Left lung (tissue), 10 donors: ENCODE results near the gene LETM1. TPM values are rescaled to one million over a fixed set of nuclear protein-coding genes. Genes with fewer than 3 reads are reported as not detected.

ENCODE experiments used
- ATAC-seq: fragments of 200-7000 bp; cut with Tn5 transposase; one replicate; pipeline ENCODE4 v1.9.1; 2020; ENCODE audit warnings: moderate library complexity
- DNase-seq, 4 donors: peaks; one replicate each; pipeline ENCODE4 v3.0.0-alpha.2; 2013 to 2020
- H3K27ac ChIP-seq, 2 donors: fragments of 200-600 bp; sonication (generic) in 1 of 2; one replicate each; pipeline versions ENCODE4 v1.5.0 to v1.8.0; 2020 to 2021
- H3K27me3 ChIP-seq, 2 donors: fragments of 200-600 bp; sonication (generic) in 1 of 2; one replicate each; pipeline versions ENCODE4 v1.5.0 to v1.8.0; 2020 to 2021
- H3K36me3 ChIP-seq, 2 donors: fragments of 200-600 bp; sonication (generic) in 1 of 2; one replicate each; pipeline versions ENCODE4 v1.5.0 to v1.8.0; 2020 to 2021
- H3K4me1 ChIP-seq, 2 donors: fragments of 200-600 bp; one replicate each; pipeline ENCODE4 v1.8.0; 2021
- H3K4me3 ChIP-seq, 2 donors: fragments of 200-600 bp; sonication (generic) in 1 of 2; one replicate each; pipeline versions ENCODE4 v1.5.0 to v1.8.0; 2020 to 2021; ENCODE audit warnings: mild to moderate bottlenecking in 1 of 2
- H3K9me3 ChIP-seq, 2 donors: fragments of 200-600 bp; sonication (generic) in 1 of 2; one replicate each; pipeline versions ENCODE4 v1.5.0 to v1.8.0; 2020 to 2021
- CTCF ChIP-seq, 2 donors: fragments of 200-600 bp; sonication (generic) in 1 of 2; IDR thresholded peaks; one replicate each; pipeline versions ENCODE4 v1.5.0 to v1.8.0; 2021; ENCODE audit warnings: antibody characterized with exemption in 2 of 2
- intact Hi-C, 2 donors: fragments of 100-400 bp; cut with DNase I; formaldehyde crosslinking; loops; one replicate each; pipeline versions ENCODE4 v1.11.2 to v1.14.2; 2022
- polyA plus RNA-seq, 6 donors: library from polyadenylated mRNA; unstranded; fragments of 120-200 nt; gene quantifications; one replicate each; pipeline ENCODE4 v1.2.1, GENCODE V29; 2013; ENCODE audit not compliant: insufficient read length in 6 of 6
- total RNA-seq, 2 donors: library from RNA; stranded (reverse); fragmentation: NEBNext Ultra II Directional; extraction: Animal tissue kit (Norgen Biotek cat#: 25700); gene quantifications; one replicate each; pipeline ENCODE4 v1.2.1, GENCODE V29; 2021
- donor health status: DM: no; HTN: yes; CAD: no.
- donor health status: DM: no; HTN: no; CAD: no.

LETM1 gene
- total and polyA plus RNA-seq, 8 donors: 17.9 to 52.3 (median 21.5) TPM

DNA sequence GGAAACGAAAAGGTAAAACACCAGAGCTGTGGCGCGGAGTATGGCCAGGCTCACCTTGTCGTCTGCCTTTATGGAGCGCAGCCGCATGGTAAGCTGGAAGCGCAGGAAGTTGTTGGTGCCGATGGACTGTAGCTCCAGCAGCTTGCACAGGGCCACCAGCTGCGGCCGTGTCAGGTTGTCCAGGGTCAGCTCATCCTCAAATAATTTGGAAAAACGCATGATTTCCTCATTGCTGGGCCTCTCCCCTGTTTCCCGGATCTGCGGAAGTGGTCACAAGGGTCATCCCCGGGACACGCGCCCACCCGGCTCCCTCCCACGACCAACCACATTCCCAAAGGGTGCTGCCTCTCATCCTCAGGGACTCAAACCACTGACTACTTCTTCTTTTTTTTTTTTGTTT lies 23.3 kb downstream of the LETM1 start:
- DNase-seq (no peak), ATAC-seq (no peak)
- H3K27ac ChIP-seq: no peak overlapping the region
- intact Hi-C loops: no loop called here
- H3K4me1 ChIP-seq: no peaks in the 10 kb centered on the region
- TF ChIP-seq CTCF (IDR thresholded peaks at IDR 0.05): no peak
- no peaks in the 10 kb centered on the region for H3K9me3 ChIP-seq
- no peaks in the 10 kb centered on the region for H3K27me3 ChIP-seq
- H3K36me3 ChIP-seq: peaks cover 0 to 84% of the 10 kb centered on the region in 2 donors
- no peak overlapping the region for H3K4me3 ChIP-seq

DNA sequence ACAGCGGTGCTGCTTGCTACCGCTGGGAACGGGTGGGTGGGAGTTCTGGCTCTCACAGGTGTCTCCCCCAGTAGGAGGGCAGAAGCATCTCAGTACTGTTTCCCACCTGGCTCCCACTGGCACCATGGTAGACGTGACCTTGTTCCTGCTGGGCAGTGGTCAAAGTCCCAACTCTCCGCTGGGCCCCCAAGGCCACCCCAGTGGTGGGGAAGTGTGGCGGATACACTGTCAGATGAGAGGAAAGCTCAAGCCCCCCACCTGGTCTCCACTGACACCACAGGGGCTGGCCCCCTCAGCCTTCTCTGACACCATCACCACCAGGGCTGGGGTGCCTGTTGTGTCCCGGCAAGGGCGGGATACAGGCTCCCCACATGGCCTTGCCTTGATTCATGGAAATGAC lies 24.6 kb downstream of the LETM1 start:
- no peak for TF ChIP-seq CTCF (IDR thresholded peaks at IDR 0.05)
- no peaks in the 10 kb centered on the region for H3K9me3 ChIP-seq
- peaks cover 0 to 79% of the 10 kb centered on the region in 2 donors for H3K36me3 ChIP-seq
- no peaks in the 10 kb centered on the region for H3K27me3 ChIP-seq
- ATAC-seq (no peak), DNase-seq (no peak)
- no peak overlapping the region for H3K4me3 ChIP-seq
- H3K4me1 ChIP-seq: no peaks in the 10 kb centered on the region
- intact Hi-C loops: no loop called here
- H3K27ac ChIP-seq: no peak overlapping the region

- H3K9me3 ChIP-seq: no peaks in the 10 kb centered on the region
- H3K27ac ChIP-seq: no peak overlapping the region
- H3K4me3 ChIP-seq: no peak overlapping the region
- no peaks in the 10 kb centered on the region for H3K27me3 ChIP-seq
- peaks cover 0 to 79% of the 10 kb centered on the region in 2 donors for H3K36me3 ChIP-seq
- DNase-seq: no peak
- no peaks in the 10 kb centered on the region for H3K4me1 ChIP-seq
- intact Hi-C loops: no loop called here
- TF ChIP-seq CTCF (IDR thresholded peaks at IDR 0.05): no peak
- ATAC-seq: no peak
These were observed 25.2 kb downstream of the LETM1 start for GRCh38 chr4:1830642-1831228.

DNA sequence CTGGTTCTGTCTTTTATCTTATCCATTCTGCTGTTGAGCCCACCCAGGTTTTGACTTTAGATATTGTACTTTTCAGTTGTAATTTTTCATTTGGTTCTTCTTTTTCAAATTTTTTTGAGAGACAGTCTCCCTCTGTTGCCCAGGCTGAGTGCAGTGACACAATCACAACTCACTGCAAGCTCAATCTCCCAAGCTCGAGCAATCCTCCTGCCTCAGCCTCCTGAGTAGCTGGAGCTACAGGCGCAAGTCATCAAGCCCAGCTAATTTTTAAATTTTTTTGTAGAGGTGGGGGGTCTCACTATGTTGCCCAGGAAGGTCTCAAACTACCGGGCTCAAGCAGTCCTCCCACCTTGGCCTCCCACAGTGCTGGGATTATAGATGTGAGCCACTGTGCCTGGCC lies 25.7 kb downstream of the LETM1 start:
- intact Hi-C loops: no loop called here
- Histone ChIP-seq H3K36me3 (peaks cover 0 to 79% of the 10 kb centered on the region in 2 donors), H3K4me1 (no peaks in the 10 kb centered on the region), H3K9me3 (no peaks in the 10 kb centered on the region), H3K4me3 (no peak overlapping the region), H3K27ac (no peak overlapping the region), H3K27me3 (no peaks in the 10 kb centered on the region)
- ATAC-seq (no peak), DNase-seq (no peak)
- no peak for TF ChIP-seq CTCF (IDR thresholded peaks at IDR 0.05)

DNA sequence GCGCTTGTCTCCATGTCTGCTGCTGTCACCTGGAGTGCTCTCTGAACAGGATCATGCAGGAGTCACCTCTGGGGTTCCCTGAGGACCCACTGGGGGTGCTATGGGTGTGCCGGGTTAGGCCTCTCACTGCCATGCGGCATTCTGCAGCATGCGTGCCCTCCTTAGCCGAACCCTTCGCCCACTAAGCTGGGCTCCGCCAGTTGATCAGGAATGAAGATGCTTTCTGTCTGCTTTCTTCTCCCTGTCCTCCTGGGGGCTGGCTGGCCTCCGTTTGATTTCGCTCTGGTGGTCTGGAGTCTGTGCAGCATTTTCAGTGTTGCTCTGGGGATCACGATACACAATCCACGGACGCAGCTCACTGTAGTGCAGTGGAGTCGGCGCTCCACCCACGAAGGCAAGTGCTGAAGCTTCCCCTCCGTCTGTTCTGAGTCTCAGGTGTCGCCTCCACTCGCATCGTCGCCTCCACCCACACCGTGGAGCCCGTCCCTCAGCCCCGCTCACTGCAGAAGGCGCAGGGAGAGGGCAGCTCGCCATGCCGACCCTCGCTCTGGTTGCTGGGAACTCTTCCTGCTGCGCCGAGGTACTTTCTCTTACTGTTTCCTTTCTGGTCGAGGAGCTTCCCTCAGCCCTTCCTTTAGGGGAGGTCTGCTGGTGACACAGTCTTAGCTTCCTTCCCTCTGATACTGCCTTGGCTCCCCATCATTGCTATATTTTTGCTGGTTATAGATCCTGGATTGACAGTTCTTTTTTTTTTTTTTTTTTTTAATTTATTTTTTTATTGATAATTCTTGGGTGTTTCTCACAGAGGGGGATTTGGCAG lies 29.2 kb downstream of the LETM1 start:
- intact Hi-C loops: no loop called here
- TF ChIP-seq CTCF (IDR thresholded peaks at IDR 0.05): no peak
- Histone ChIP-seq H3K36me3 (peaks cover 0 to 79% of the 10 kb centered on the region in 2 donors), H3K27ac (no peak overlapping the region), H3K27me3 (no peaks in the 10 kb centered on the region), H3K9me3 (no peaks in the 10 kb centered on the region), H3K4me1 (no peaks in the 10 kb centered on the region), H3K4me3 (no peak overlapping the region)
- ATAC-seq (no peak), DNase-seq (no peak)
